Transverse colon (tissue), 4 donors: ENCODE data around the gene SLC26A8. TPM values are rescaled to one million over a fixed set of nuclear protein-coding genes. Genes with fewer than 3 reads are reported as not detected.

ENCODE experiments used
- DNase-seq: peaks from one replicate; pipeline ENCODE4 v3.0.0-alpha.2; 2019
- H3K27ac ChIP-seq, 4 donors: fragments of 200-600 bp; sonication (generic); 2 replicates each; pipeline ENCODE4 v1.5.1; 2016 to 2018; ENCODE audit warnings: inconsistent platforms in 4 of 4
- H3K27me3 ChIP-seq: fragments of 200-600 bp; sonication (generic); 2 replicates; pipeline ENCODE4 v1.5.1; 2017; ENCODE audit warnings: inconsistent platforms
- H3K36me3 ChIP-seq, 4 donors: fragments of 200-600 bp; sonication (generic); 2 replicates each; pipeline ENCODE4 v1.5.1; 2017 to 2019; ENCODE audit warnings: inconsistent platforms in 4 of 4
- H3K4me1 ChIP-seq, 4 donors: fragments of 200-600 bp; sonication (generic); 2 replicates each; pipeline ENCODE4 v1.5.1; 2017 to 2020; ENCODE audit warnings: inconsistent platforms in 4 of 4
- H3K4me3 ChIP-seq, 4 donors: fragments of 200-600 bp; sonication (generic); 1 replicate in 1 of 4; 2 replicates in 3 of 4; pipeline versions ENCODE4 v1.5.1 to v1.6.1; 2017 to 2019; ENCODE audit warnings: inconsistent platforms in 4 of 4
- H3K9me3 ChIP-seq, 2 donors: fragments of 200-600 bp; sonication (generic); 2 replicates each; pipeline ENCODE4 v1.5.1; 2017 to 2019; ENCODE audit warnings: inconsistent platforms in 2 of 2
- EP300 ChIP-seq: sonication (generic); formaldehyde crosslinking; IDR thresholded peaks from one replicate; pipeline ENCODE4 v1.6.1; 2017; ENCODE audit warnings: antibody characterized with exemption, low read depth
- POLR2A ChIP-seq: fragments of 450-650 bp; IDR thresholded peaks from one replicate; pipeline ENCODE4 v1.6.1; 2016; ENCODE audit warnings: antibody characterized with exemption, mild to moderate bottlenecking, moderate library complexity
- POLR2AphosphoS5 ChIP-seq, 3 donors: sonication (generic); formaldehyde crosslinking; IDR thresholded peaks; one replicate each; pipeline ENCODE4 v1.6.1; 2016; ENCODE audit warnings: antibody characterized with exemption in 3 of 3
- WGBS, 2 donors: methylation state at CpG; one replicate each; pipeline ENCODE4 v1.1.5; 2018; ENCODE audit warnings: low coverage in 1 of 2; 5-methylcytosine and 5-hydroxymethylcytosine counted together
- in situ Hi-C, 4 donors: fragments of 200-750 bp; cut with MboI; loops; one replicate each; pipeline versions ENCODE4 v1.15.0 to v1.15.1; 2017; ENCODE audit warnings: low sequenced_read_pairs in 3 of 4, low pct_ligation_motif_present in 1 of 4, low pct_unique_long_range_greater_than_20kb in 1 of 4
- intact Hi-C: fragments of 100-400 bp; cut with DNase I; formaldehyde crosslinking; loops from one replicate; pipeline ENCODE4 v1.15.1; 2023; ENCODE audit warnings: low total_unique reads
- total RNA-seq, 4 donors: library from RNA; depleted of rRNA; stranded (reverse); fragments of >200 nt; gene quantifications; one replicate each; pipeline ENCODE4 v1.1.0, GENCODE V29; 2016
- TF ChIP-seq, protein P1 (sequence below), 5 experiments: fragments of 200-600 bp in 3 of 5; fragments of 450-650 bp in 2 of 5; sonication (generic) in 3 of 5; IDR thresholded peaks; 1 replicate in 2 of 5; 2 replicates in 3 of 5; pipeline ENCODE4 v1.5.1; 2016 to 2017; ENCODE audit warnings: antibody characterized with exemption in 5 of 5, inconsistent platforms in 3 of 5, mild to moderate bottlenecking in 2 of 5, moderate library complexity in 1 of 5

SLC26A8 gene
- total RNA-seq, 4 donors from 2014 or later, result 1.1 to 2.6 TPM; not detected in 2

GRCh38 chr6:36040958-36041357 lies 16.5 kb upstream of the SLC26A8 start:
- H3K27me3 ChIP-seq, result no peaks in the 10 kb centered on the region
- intact Hi-C loops, result no loop called here
- no peaks in the 10 kb centered on the region for H3K36me3 ChIP-seq
- in situ Hi-C loops, result no loop called here
- TF ChIP-seq, protein P1, sequence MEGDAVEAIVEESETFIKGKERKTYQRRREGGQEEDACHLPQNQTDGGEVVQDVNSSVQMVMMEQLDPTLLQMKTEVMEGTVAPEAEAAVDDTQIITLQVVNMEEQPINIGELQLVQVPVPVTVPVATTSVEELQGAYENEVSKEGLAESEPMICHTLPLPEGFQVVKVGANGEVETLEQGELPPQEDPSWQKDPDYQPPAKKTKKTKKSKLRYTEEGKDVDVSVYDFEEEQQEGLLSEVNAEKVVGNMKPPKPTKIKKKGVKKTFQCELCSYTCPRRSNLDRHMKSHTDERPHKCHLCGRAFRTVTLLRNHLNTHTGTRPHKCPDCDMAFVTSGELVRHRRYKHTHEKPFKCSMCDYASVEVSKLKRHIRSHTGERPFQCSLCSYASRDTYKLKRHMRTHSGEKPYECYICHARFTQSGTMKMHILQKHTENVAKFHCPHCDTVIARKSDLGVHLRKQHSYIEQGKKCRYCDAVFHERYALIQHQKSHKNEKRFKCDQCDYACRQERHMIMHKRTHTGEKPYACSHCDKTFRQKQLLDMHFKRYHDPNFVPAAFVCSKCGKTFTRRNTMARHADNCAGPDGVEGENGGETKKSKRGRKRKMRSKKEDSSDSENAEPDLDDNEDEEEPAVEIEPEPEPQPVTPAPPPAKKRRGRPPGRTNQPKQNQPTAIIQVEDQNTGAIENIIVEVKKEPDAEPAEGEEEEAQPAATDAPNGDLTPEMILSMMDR (IDR thresholded peaks at IDR 0.05), result no peak
- TF ChIP-seq POLR2A (no peak), POLR2AphosphoS5 (IDR thresholded peaks at IDR 0.05) (no peak), EP300 (no peak)
- H3K27ac ChIP-seq, result no peak overlapping the region
- H3K4me3 ChIP-seq, result no peak overlapping the region
- peaks cover 23 to 81% (median 36%) of the 10 kb centered on the region in 4 donors for H3K4me1 ChIP-seq
- H3K9me3 ChIP-seq, result no peaks in the 10 kb centered on the region
- no peak for DNase-seq

DNA sequence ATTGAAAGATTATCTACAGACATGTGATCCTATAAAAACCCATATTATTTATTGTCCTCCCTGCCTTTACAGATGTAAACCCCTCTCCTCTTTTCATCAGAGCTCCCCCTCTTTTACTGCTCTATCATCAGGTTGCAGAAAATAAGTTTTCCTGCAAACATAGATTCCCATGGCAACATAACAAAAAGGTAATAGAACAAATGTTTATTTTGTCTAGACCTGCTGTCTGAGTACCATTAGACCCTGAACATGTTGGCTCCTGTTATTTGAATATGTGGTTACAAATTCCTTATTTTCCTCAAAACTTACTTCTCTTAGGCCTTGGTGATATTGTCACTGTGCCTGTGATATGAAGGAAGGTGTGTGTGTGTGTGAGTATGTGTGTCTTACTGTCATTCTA lies 14.7 kb upstream of the SLC26A8 start:
- intact Hi-C loops (no loop called here), in situ Hi-C loops (no loop called here)
- H3K27ac ChIP-seq, result no peak overlapping the region
- H3K9me3 ChIP-seq, result no peaks in the 10 kb centered on the region
- peaks cover 23 to 79% (median 44%) of the 10 kb centered on the region in 4 donors for H3K4me1 ChIP-seq
- no peak overlapping the region for H3K4me3 ChIP-seq
- no peak for TF ChIP-seq EP300
- no peak for TF ChIP-seq POLR2AphosphoS5 (IDR thresholded peaks at IDR 0.05)
- TF ChIP-seq, protein P1 (IDR thresholded peaks at IDR 0.05), result no peak
- no peak for TF ChIP-seq POLR2A
- H3K27me3 ChIP-seq, result no peaks in the 10 kb centered on the region
- DNase-seq, result no peak
- H3K36me3 ChIP-seq, result no peaks in the 10 kb centered on the region

GRCh38 chr6:36038120-36038876 lies 13.9 kb upstream of the SLC26A8 start:
- in situ Hi-C loops (no loop called here), intact Hi-C loops (no loop called here)
- Histone ChIP-seq H3K9me3 (no peaks in the 10 kb centered on the region), H3K27ac (no peak overlapping the region), H3K4me1 (peaks cover 23 to 87% (median 51%) of the 10 kb centered on the region in 4 donors), H3K4me3 (no peak overlapping the region), H3K27me3 (no peaks in the 10 kb centered on the region), H3K36me3 (no peaks in the 10 kb centered on the region)
- no peak for TF ChIP-seq EP300
- no peak for TF ChIP-seq POLR2AphosphoS5 (IDR thresholded peaks at IDR 0.05)
- TF ChIP-seq POLR2A, result no peak
- TF ChIP-seq, protein P1 (IDR thresholded peaks at IDR 0.05), result no peak
- no peak for DNase-seq
- 51 to 55% methylated on average over 4 of the region's 4 CpGs for WGBS, 2 donors

- 60 to 73% methylated on average over 3 to 4 of the region's 4 CpGs for WGBS, 2 donors
- in situ Hi-C loops, result no loop called here
- Histone ChIP-seq H3K27me3 (no peaks in the 10 kb centered on the region), H3K9me3 (no peaks in the 10 kb centered on the region), H3K4me1 (peaks cover 26 to 92% (median 58%) of the 10 kb centered on the region in 4 donors), H3K27ac (no peak overlapping the region), H3K36me3 (no peaks in the 10 kb centered on the region), H3K4me3 (no peak overlapping the region)
- TF ChIP-seq POLR2AphosphoS5 (IDR thresholded peaks at IDR 0.05) (no peak), EP300 (no peak), POLR2A (no peak)
- TF ChIP-seq, protein P1 (IDR thresholded peaks at IDR 0.05), result no peak
- DNase-seq, result no peak
- intact Hi-C loops, result no loop called here
Observed at GRCh38 chr6:36035225-36035624, 10.8 kb upstream of the SLC26A8 start.
